Esophagus squamous epithelium (tissue), 4 donors: ENCODE data around the gene MLLT10.

ENCODE experiments used
- CTCF ChIP-seq, 6 experiments: fragments of 450-650 bp in 4 of 6; fragments of 200-600 bp in 2 of 6; sonication (generic) in 2 of 6; IDR thresholded peaks; one replicate each; pipeline ENCODE4 v1.5.1; 2016 to 2019; ENCODE audit warnings: antibody characterized with exemption in 6 of 6, mild to moderate bottlenecking in 4 of 6, moderate library complexity in 4 of 6
- POLR2A ChIP-seq, 4 donors: fragments of 450-650 bp; IDR thresholded peaks; one replicate each; pipeline ENCODE4 v1.6.1; 2017; ENCODE audit warnings: antibody characterized with exemption in 4 of 4, mild to moderate bottlenecking in 4 of 4, moderate library complexity in 3 of 4

DNA sequence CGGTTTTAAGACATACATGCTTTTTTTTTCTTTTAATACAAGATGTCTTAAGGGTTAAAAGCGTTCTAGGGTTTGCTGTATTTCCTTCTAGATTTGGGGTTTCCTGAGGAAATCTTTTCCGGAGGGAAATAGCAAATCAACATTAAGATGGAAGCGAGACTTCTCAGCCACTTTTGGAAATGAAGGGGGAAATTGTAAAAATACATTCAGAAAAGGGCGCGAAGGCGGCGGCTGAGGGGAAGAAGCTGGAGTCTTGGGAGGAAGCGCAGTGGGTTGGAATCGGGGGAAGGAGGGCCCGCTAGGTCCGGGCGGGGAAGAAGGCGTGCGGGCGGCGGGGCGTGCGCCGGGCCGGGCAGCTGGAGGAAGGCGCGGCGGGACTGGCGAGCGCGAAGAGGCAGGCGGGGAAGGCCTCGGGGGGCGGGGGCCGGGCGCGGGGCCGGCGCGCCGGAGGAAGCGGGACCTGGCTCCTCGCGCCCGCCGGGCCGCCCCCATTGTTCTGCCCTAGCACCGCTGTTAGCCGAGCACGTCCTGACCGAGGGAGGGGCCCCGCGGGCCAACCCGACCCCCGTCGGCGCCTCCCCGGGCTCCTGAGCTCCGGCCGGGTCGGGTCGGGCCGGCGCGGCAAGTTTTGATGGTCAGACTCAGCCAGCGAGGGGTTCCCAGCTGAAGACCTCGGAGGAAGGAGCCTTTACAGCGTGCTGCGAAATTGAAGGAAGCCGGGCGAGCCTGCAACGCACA lies 7.0 kb upstream of the MLLT10 start:
- TF ChIP-seq CTCF (IDR thresholded peaks at IDR 0.05) (no peak), POLR2A (IDR thresholded peaks at IDR 0.05) (peak in 1 of 4 donors; percentile 13)
